GM20000 (cell line): ENCODE data around the gene CTNNA3.

ENCODE experiments used
- DNase-seq: peaks from one replicate; pipeline ENCODE4 v3.0.0; 2012; ENCODE audit warnings: low spot score
- TF ChIP-seq, protein P1 (sequence below): IDR thresholded peaks from 2 replicates; pipeline ENCODE4 v1.5.1; 2012; ENCODE audit warnings: mild to moderate bottlenecking, control low read depth; ENCODE audit errors: extremely low read depth, missing control alignments

CTNNA3 gene

DNA sequence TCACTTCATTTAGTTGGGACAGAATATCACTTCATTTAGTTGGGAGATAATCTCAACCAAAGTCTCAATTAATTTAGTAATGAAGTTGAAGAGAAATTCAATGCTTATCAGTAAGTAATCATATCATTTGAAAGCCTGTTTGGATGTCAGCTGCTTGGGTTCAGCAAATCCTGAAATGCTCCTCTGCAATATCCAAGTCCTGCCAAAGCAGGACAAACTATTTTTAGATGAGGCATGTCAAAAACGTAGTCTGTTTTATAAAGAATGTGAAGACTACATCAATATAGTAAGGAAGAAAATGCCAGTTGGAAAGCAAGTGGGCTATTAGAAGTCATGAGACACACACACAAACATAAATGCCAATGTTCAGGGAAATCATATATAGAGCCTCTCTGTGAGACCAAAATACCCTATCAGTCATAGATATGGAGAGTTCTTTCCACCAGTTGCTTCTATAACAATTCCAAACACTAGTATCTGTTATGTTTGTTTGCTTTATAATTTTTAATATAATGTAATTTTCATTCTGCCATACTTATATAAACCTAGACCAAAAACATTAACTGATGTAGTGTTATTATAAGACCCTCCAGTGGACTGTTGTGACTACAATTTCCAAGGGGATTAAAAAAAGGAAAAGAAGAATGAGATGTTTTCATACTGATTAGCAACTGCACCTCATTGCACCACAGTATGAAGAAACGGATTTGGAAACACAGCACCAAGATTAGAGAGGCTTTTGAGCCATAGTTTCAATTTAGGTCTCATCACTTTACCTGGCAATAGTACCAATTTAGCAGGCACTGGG, 609.5 kb downstream of the CTNNA3 start:
- TF ChIP-seq, protein P1, sequence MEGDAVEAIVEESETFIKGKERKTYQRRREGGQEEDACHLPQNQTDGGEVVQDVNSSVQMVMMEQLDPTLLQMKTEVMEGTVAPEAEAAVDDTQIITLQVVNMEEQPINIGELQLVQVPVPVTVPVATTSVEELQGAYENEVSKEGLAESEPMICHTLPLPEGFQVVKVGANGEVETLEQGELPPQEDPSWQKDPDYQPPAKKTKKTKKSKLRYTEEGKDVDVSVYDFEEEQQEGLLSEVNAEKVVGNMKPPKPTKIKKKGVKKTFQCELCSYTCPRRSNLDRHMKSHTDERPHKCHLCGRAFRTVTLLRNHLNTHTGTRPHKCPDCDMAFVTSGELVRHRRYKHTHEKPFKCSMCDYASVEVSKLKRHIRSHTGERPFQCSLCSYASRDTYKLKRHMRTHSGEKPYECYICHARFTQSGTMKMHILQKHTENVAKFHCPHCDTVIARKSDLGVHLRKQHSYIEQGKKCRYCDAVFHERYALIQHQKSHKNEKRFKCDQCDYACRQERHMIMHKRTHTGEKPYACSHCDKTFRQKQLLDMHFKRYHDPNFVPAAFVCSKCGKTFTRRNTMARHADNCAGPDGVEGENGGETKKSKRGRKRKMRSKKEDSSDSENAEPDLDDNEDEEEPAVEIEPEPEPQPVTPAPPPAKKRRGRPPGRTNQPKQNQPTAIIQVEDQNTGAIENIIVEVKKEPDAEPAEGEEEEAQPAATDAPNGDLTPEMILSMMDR, result no peak
- no peak for DNase-seq

DNA sequence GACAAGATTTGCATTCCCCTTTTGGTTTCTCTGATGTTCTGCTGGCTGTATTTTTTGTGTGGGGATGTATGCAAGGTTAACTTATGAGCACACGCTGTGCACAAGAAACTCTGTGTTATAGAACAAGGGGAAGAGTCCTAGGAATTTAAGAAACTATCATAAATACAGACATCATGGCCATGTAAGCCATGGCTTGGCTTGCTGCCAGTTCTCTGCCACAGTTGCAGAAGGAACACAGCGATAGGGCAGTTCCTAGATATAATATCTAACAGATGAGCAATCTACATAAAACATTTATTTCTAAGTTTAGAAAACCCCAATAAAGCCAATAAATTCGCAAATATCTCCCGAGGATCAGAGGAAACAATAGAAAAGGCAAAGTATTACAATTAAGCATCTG, 616.9 kb downstream of the CTNNA3 start:
- DNase-seq, result no peak
- TF ChIP-seq, protein P1, result no peak

DNA sequence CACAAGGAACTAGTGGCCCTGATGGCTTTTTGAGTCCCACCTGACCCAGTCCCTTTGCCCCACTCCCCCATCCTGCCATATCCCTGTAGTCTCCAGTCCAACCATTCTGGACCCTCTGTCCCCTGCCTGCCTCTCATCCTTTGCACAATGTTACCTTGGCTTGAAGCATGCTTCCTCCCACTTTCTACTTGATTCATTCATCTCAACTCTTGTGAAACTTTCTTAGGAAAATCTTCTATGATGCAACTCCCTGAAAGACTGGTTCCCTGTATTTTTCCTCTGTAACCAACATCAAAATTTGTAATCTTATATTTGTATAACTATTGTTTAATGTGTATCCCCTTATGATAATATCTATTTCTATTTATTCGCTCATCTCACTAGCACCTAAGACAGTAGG, 618.6 kb downstream of the CTNNA3 start:
- no peak for DNase-seq
- TF ChIP-seq, protein P1, result no peak

DNA sequence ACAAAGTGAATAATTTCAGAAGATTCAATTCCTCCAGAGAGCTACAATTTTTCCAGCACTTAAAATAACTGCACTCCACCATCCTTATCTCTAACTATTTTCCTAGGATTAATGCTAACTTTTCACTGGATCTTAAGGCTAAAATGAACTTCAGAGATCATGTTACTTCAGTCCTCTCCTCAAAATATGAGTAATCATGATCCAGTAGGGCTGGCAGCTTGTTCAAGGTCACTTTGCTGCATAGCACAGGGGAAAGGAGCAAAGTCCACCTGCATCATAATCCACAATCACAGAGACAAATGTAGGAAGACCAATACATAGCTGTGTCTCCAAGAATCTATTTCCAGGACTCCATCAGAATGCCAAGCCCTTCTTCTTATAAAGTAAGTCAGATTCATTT, 619.9 kb downstream of the CTNNA3 start:
- TF ChIP-seq, protein P1, result no peak
- DNase-seq, result no peak

DNA sequence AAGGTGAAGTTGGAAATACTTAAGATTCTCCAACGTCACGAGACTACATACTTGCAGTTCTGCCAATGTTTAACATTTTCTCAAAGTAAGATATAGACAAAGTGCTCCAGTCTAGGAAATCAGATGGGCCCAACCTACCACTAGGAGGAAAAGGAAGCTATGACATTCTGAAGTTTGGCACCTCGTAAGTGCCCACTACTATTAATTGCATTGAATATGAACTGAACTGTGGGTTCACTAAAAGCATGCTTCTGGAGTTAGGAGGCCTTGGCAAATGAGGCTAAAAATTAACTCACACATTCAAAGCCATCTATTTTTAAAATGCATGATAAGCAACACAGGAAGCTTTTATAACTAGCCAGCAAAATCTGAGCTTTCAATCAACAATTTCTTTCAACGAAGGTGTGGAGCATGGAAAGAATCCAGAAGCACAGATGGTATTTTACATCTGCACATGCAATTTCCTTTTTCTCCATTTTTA, 620.5 kb downstream of the CTNNA3 start:
- no peak for DNase-seq
- TF ChIP-seq, protein P1, result no peak

DNA sequence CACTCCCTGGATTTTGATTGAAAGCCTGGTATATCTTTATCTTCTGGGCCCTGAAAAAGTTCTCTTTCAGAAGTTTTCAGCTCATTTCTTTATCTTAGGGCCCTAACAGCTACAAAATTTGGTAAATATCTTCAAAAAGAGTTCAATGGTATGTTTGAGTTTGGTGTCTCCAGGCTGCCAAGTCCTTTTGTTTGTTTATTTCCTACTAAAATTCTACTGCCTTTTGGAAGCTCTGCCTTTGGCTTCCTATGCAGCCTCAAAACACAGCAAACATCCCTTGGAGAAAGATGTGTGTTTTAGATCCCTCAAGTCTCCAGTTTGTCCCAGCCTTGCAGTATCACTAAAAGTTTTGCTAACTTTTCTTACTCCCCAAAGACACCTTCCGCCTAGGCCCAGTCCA, 623.3 kb downstream of the CTNNA3 start:
- TF ChIP-seq, protein P1, result no peak
- DNase-seq, result no peak

DNA sequence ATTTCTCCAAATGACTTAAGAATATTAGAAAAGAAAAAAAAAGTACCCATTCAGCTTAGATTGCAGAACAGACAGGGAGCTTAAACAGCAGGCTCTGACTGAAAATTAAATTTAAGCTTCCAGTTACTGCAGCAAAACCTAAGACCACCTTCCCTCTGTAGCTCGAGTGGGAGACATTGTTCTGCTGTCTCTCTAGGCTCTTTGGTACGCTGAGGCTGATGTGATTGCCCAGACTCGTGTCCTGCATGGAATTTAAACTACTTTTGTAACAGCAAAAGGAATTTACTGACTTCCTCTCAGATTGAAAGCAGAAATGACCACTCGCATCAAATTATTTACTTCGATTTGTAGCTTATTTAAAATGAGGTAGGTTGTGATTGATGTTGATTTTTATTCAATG, 645.6 kb downstream of the CTNNA3 start:
- DNase-seq, result no peak
- TF ChIP-seq, protein P1, result no peak
